ENCODE measurements around the gene KCNJ15.

- TF ChIP-seq POLR2A (IDR thresholded peaks at IDR 0.05) (no peak), CTCF (IDR thresholded peaks at IDR 0.05) (no peak)
These were observed 2.0 kb downstream of the KCNJ15 start for GRCh38 chr21:38258521-38259485.

All from ovary (tissue), 3 donors.